ENCODE results near the gene TMEM254. TPM values are rescaled to one million over a fixed set of nuclear protein-coding genes. Genes with fewer than 3 reads are reported as not detected.
A peak's percentile ranks its signal among the peaks of the same experiment; 100 is the strongest.
"Not testable (repeated sequence)": the region's sequence is repeated elsewhere in the genome, so short reads cannot be mapped to it uniquely, and the experiment has no call there.

TMEM254 gene
- total RNA-seq (2014; rRNA removed; shearing (Covaris generic)) (not detected in 2 replicates), total RNA-seq (2022) (not detected in 2 replicates), Bru-seq, nascent RNA (percentile 8 among the genes with signal in this experiment), BruChase-seq, experiment 1, labeled RNA remaining after a 6-hour chase (percentile 8 among the genes with signal in this experiment), BruChase-seq, experiment 2, labeled RNA remaining after a 2-hour chase (not detected)
- long read RNA-seq: 0 reads

- no peak for DNase-seq (ENCODE audit: low spot score)
- CTCF ChIA-PET (ENCODE audit: unreplicated experiment): no interaction called here
- Histone ChIP-seq H3K36me3 (ENCODE audit: insufficient read depth, low read length) (no peaks in the 10 kb centered on the region), H3K9me3 (ENCODE audit: low read length) (no peaks in the 10 kb centered on the region), H3K4me1 (ENCODE audit: insufficient read depth, low read length, poor library complexity, severe bottlenecking) (no peaks in the 10 kb centered on the region), H3K4me3 (ENCODE audit: low read depth, low read length, poor library complexity, severe bottlenecking) (no peak within 1 kb of the TSS), H3K27ac (ENCODE audit: low read depth, low read length, poor library complexity, severe bottlenecking) (no peak within 1 kb of the TSS), H3K79me2 (ENCODE audit: insufficient read depth, low read depth, low read length) (no peaks in the 10 kb centered on the region), H3K4me2 (ENCODE audit: low read length) (peak within 1 kb of the TSS; percentile 34; the same call in 1 of the 2 replicates), H2AFZ (ENCODE audit: low read length) (no peak within 1 kb of the TSS; the same call in 1 of the 2 replicates), H4K20me1 (ENCODE audit: insufficient read depth, low read length) (no peaks in the 10 kb centered on the region), H3K9me2 (ENCODE audit: insufficient read depth, low read length) (no peaks in the 10 kb centered on the region)
- no TSS peak for BruUV-seq (replicated peaks)
- TF ChIP-seq CTCF (conservative IDR thresholded peaks at IDR 0.05; ENCODE audit: low read length): no peak
- TF ChIP-seq EZH2phosphoT487 (IDR thresholded peaks at IDR 0.05; ENCODE audit: borderline replicate concordance, low read depth, low read length): no peak
- intact Hi-C loops (cut with micrococcal nuclease; ENCODE audit: unreplicated experiment): no loop called here
- POLR2A ChIA-PET: interaction anchor here (0.6 kb wide), 1 partner anchor 1101 kb away, joined by 3 read pairs; no protein-coding TSS in a partner anchor
Observed at GRCh38 chr10:80078448-80079311, at the start of gene TMEM254. Gene TMEM254, plus strand, starts transcription at chr10:80078665. Its CDS starts 35 bp downstream, at chr10:80078700.

- H3K9me3 ChIP-seq (ENCODE audit: low read length); H4K20me1 ChIP-seq (ENCODE audit: insufficient read depth, low read length); intact Hi-C loops (cut with micrococcal nuclease; ENCODE audit: unreplicated experiment); H3K9me2 ChIP-seq (ENCODE audit: insufficient read depth, low read length); H3K36me3 ChIP-seq (ENCODE audit: insufficient read depth, low read length); H3K4me1 ChIP-seq (ENCODE audit: insufficient read depth, low read length, poor library complexity, severe bottlenecking); CTCF ChIA-PET (ENCODE audit: unreplicated experiment); BruUV-seq (replicated peaks); H3K27ac ChIP-seq (ENCODE audit: low read depth, low read length, poor library complexity, severe bottlenecking); H3K4me3 ChIP-seq (ENCODE audit: low read depth, low read length, poor library complexity, severe bottlenecking); H3K4me2 ChIP-seq (ENCODE audit: low read length); H3K79me2 ChIP-seq (ENCODE audit: insufficient read depth, low read depth, low read length): not testable (repeated sequence)
- peak; percentile 39; the same call in 1 of the 2 replicates for TF ChIP-seq CTCF (conservative IDR thresholded peaks at IDR 0.05; ENCODE audit: low read length)
- peak; percentile 36 for DNase-seq (ENCODE audit: low spot score)
- H2AFZ ChIP-seq (ENCODE audit: low read length): peak overlapping the region; percentile 61; the same call in 1 of the 2 replicates
- POLR2A ChIA-PET: interaction anchor here (0.7 kb wide), 1 partner anchor 727 kb away, joined by 4 read pairs; no protein-coding TSS in a partner anchor
Observed at GRCh38 chr10:80029205-80029604, 49.3 kb upstream of the TMEM254 start.

- H2AFZ ChIP-seq (ENCODE audit: low read length); DNase-seq (ENCODE audit: low spot score); CTCF ChIA-PET (ENCODE audit: unreplicated experiment); H3K9me2 ChIP-seq (ENCODE audit: insufficient read depth, low read length); BruUV-seq (replicated peaks); H3K4me2 ChIP-seq (ENCODE audit: low read length); POLR2A ChIA-PET; H3K36me3 ChIP-seq (ENCODE audit: insufficient read depth, low read length); H3K9me3 ChIP-seq (ENCODE audit: low read length); intact Hi-C loops (cut with micrococcal nuclease; ENCODE audit: unreplicated experiment); H3K79me2 ChIP-seq (ENCODE audit: insufficient read depth, low read depth, low read length); H3K27ac ChIP-seq (ENCODE audit: low read depth, low read length, poor library complexity, severe bottlenecking); H3K4me3 ChIP-seq (ENCODE audit: low read depth, low read length, poor library complexity, severe bottlenecking); H4K20me1 ChIP-seq (ENCODE audit: insufficient read depth, low read length); H3K4me1 ChIP-seq (ENCODE audit: insufficient read depth, low read length, poor library complexity, severe bottlenecking): not testable (repeated sequence)
Observed at GRCh38 chr10:80029865-80030264, 48.6 kb upstream of the TMEM254 start.
